Measurements from ENCODE around the gene AKT3.
A peak's percentile ranks its signal among the peaks of the same experiment; 100 is the strongest.

AKT3 gene

GRCh38 chr1:243642936-243643335 lies 207.1 kb downstream of the AKT3 start:
- H3F3A ChIP-seq (ENCODE audit: insufficient read depth, low read length), result peaks cover 5% of the 10 kb centered on the region; the same call in 1 of the 2 replicates
- no peaks in the 10 kb centered on the region for H3K27me3 ChIP-seq (replicated peaks; ENCODE audit: insufficient read depth, low read length)
- no peak for DNase-seq
- H3K9me2 ChIP-seq (replicated peaks; ENCODE audit: insufficient read depth, low read length), result no peaks in the 10 kb centered on the region
- no peak overlapping the region for H3K9ac ChIP-seq (ENCODE audit: low read length)
- H3K4me1 ChIP-seq (ENCODE audit: low read length), result peaks cover 9% of the 10 kb centered on the region
- H3K9me3 ChIP-seq (replicated peaks; ENCODE audit: insufficient read depth, low read length), result no peaks in the 10 kb centered on the region
- no peak overlapping the region for H3K4me3 ChIP-seq (ENCODE audit: low read length)
- no peak overlapping the region for H3K4me2 ChIP-seq (ENCODE audit: low read depth, low read length)
- no peak overlapping the region for H3K27ac ChIP-seq (ENCODE audit: low read length)
- H2AFZ ChIP-seq (ENCODE audit: low read length), result no peak overlapping the region
- no peaks in the 10 kb centered on the region for H4K20me1 ChIP-seq (ENCODE audit: insufficient read depth, low read length)
- no peaks in the 10 kb centered on the region for H3K36me3 ChIP-seq (replicated peaks; ENCODE audit: insufficient read depth, low read length)
- no peaks in the 10 kb centered on the region for H3K79me2 ChIP-seq (ENCODE audit: low read length)
- TF ChIP-seq CTCF (IDR thresholded peaks at IDR 0.05; ENCODE audit: low read length) (no peak), EZH2 (optimal IDR thresholded peaks at IDR 0.05; ENCODE audit: low read depth, low read length) (no peak), EZH2phosphoT487 (IDR thresholded peaks at IDR 0.05; ENCODE audit: low read length) (no peak)

- no peaks in the 10 kb centered on the region for H3K79me2 ChIP-seq (ENCODE audit: low read length)
- peaks cover 13% of the 10 kb centered on the region for H3K4me1 ChIP-seq (ENCODE audit: low read length)
- no peak overlapping the region for H3K4me3 ChIP-seq (ENCODE audit: low read length)
- no peaks in the 10 kb centered on the region for H4K20me1 ChIP-seq (ENCODE audit: insufficient read depth, low read length)
- no peak overlapping the region for H2AFZ ChIP-seq (ENCODE audit: low read length)
- H3K36me3 ChIP-seq (replicated peaks; ENCODE audit: insufficient read depth, low read length), result no peaks in the 10 kb centered on the region
- no peaks in the 10 kb centered on the region for H3K9me3 ChIP-seq (replicated peaks; ENCODE audit: insufficient read depth, low read length)
- H3K4me2 ChIP-seq (ENCODE audit: low read depth, low read length), result 0 out of 2 replicates have a peak overlapping the region, but pooled peaks have one; percentile 47
- no peak overlapping the region for H3K9ac ChIP-seq (ENCODE audit: low read length)
- H3F3A ChIP-seq (ENCODE audit: insufficient read depth, low read length), result peaks cover 5% of the 10 kb centered on the region; the same call in 1 of the 2 replicates
- no peak for DNase-seq
- no peak for TF ChIP-seq EZH2 (optimal IDR thresholded peaks at IDR 0.05; ENCODE audit: low read depth, low read length)
- H3K27ac ChIP-seq (ENCODE audit: low read length), result no peak overlapping the region
- H3K9me2 ChIP-seq (replicated peaks; ENCODE audit: insufficient read depth, low read length), result no peaks in the 10 kb centered on the region
- H3K27me3 ChIP-seq (replicated peaks; ENCODE audit: insufficient read depth, low read length), result no peaks in the 10 kb centered on the region
Measured at GRCh38 chr1:243639027-243639658, 210.9 kb downstream of the AKT3 start.

GRCh38 chr1:243638186-243638585 lies 211.9 kb downstream of the AKT3 start:
- TF ChIP-seq CTCF (IDR thresholded peaks at IDR 0.05; ENCODE audit: low read length), result no peak
- no peak for TF ChIP-seq EZH2phosphoT487 (IDR thresholded peaks at IDR 0.05; ENCODE audit: low read length)
- no peak for TF ChIP-seq EZH2 (optimal IDR thresholded peaks at IDR 0.05; ENCODE audit: low read depth, low read length)
- DNase-seq, result peak; percentile 70
- H4K20me1 ChIP-seq (ENCODE audit: insufficient read depth, low read length), result no peaks in the 10 kb centered on the region
- H3K9me3 ChIP-seq (replicated peaks; ENCODE audit: insufficient read depth, low read length), result no peaks in the 10 kb centered on the region
- H3K27me3 ChIP-seq (replicated peaks; ENCODE audit: insufficient read depth, low read length), result no peaks in the 10 kb centered on the region
- no peaks in the 10 kb centered on the region for H3K9me2 ChIP-seq (replicated peaks; ENCODE audit: insufficient read depth, low read length)
- peaks cover 5% of the 10 kb centered on the region; the same call in 1 of the 2 replicates for H3F3A ChIP-seq (ENCODE audit: insufficient read depth, low read length)
- peak overlapping the region; percentile 17; the same call in 1 of the 2 replicates for H2AFZ ChIP-seq (ENCODE audit: low read length)
- H3K27ac ChIP-seq (ENCODE audit: low read length), result no peak overlapping the region
- H3K4me2 ChIP-seq (ENCODE audit: low read depth, low read length), result peak overlapping the region; percentile 47
- no peak overlapping the region; the same call in 1 of the 2 replicates for H3K9ac ChIP-seq (ENCODE audit: low read length)
- peak overlapping the region; percentile 9; the same call in 1 of the 2 replicates for H3K4me3 ChIP-seq (ENCODE audit: low read length)
- H3K79me2 ChIP-seq (ENCODE audit: low read length), result no peaks in the 10 kb centered on the region
- peaks cover 13% of the 10 kb centered on the region for H3K4me1 ChIP-seq (ENCODE audit: low read length)
- no peaks in the 10 kb centered on the region for H3K36me3 ChIP-seq (replicated peaks; ENCODE audit: insufficient read depth, low read length)

GRCh38 chr1:243628476-243628907 lies 221.6 kb downstream of the AKT3 start:
- no peaks in the 10 kb centered on the region for H3K79me2 ChIP-seq (ENCODE audit: low read length)
- no peak overlapping the region for H3K4me2 ChIP-seq (ENCODE audit: low read depth, low read length)
- no peaks in the 10 kb centered on the region for H3K36me3 ChIP-seq (replicated peaks; ENCODE audit: insufficient read depth, low read length)
- no peaks in the 10 kb centered on the region for H3K9me2 ChIP-seq (replicated peaks; ENCODE audit: insufficient read depth, low read length)
- H4K20me1 ChIP-seq (ENCODE audit: insufficient read depth, low read length), result no peaks in the 10 kb centered on the region
- H3F3A ChIP-seq (ENCODE audit: insufficient read depth, low read length), result no peaks in the 10 kb centered on the region
- DNase-seq, result no peak
- H3K27ac ChIP-seq (ENCODE audit: low read length), result no peak overlapping the region
- H3K4me3 ChIP-seq (ENCODE audit: low read length), result no peak overlapping the region
- TF ChIP-seq EZH2 (optimal IDR thresholded peaks at IDR 0.05; ENCODE audit: low read depth, low read length) (no peak), EZH2phosphoT487 (IDR thresholded peaks at IDR 0.05; ENCODE audit: low read length) (no peak), CTCF (IDR thresholded peaks at IDR 0.05; ENCODE audit: low read length) (no peak)
- H3K4me1 ChIP-seq (ENCODE audit: low read length), result 0 out of 2 replicates have a peak, but pooled peaks cover 3% of the 10 kb centered on the region
- H2AFZ ChIP-seq (ENCODE audit: low read length), result no peak overlapping the region
- H3K9ac ChIP-seq (ENCODE audit: low read length), result no peak overlapping the region
- no peaks in the 10 kb centered on the region for H3K27me3 ChIP-seq (replicated peaks; ENCODE audit: insufficient read depth, low read length)
- no peaks in the 10 kb centered on the region for H3K9me3 ChIP-seq (replicated peaks; ENCODE audit: insufficient read depth, low read length)

All from MM.1S (cell line).